Activated CD4-positive, alpha-beta T cell treated with anti-CD3 and anti-CD28 coated beads, Interleukin-2, amount 10 ng/mL, durations not matched to agents 24 days and 14 days (primary cell): ENCODE data around the gene TP53BP1. TPM values are rescaled to one million over a fixed set of nuclear protein-coding genes. Genes with fewer than 3 reads are reported as not detected.

Experiments
- DNase-seq: peaks from one replicate; pipeline ENCODE4 v3.0.0; 2022
- H3K27ac Mint-ChIP-seq: one replicate; pipeline ENCODE4 v1.8.0; 2022; ENCODE audit warnings: mild to moderate bottlenecking, mixed read lengths
- H3K27me3 Mint-ChIP-seq: one replicate; pipeline ENCODE4 v1.8.0; 2022; ENCODE audit warnings: mixed read lengths
- H3K36me3 Mint-ChIP-seq: one replicate; pipeline ENCODE4 v1.8.0; 2022; ENCODE audit warnings: low read depth, mild to moderate bottlenecking, mixed read lengths
- H3K4me1 Mint-ChIP-seq: one replicate; pipeline ENCODE4 v1.8.0; 2021; ENCODE audit warnings: mixed read lengths
- H3K4me3 Mint-ChIP-seq: one replicate; pipeline ENCODE4 v1.8.0; 2022; ENCODE audit warnings: mild to moderate bottlenecking, moderate library complexity, mixed read lengths
- H3K9me3 Mint-ChIP-seq: one replicate; pipeline ENCODE4 v1.8.0; 2021; ENCODE audit warnings: mixed read lengths
- intact Hi-C: fragments of 100-400 bp; cut with micrococcal nuclease; formaldehyde crosslinking; loops from one replicate; pipeline ENCODE4 v1.15.1; 2023
- total RNA-seq: library from RNA; stranded (reverse); gene quantifications from 2 replicates; pipeline ENCODE4 v1.2.3, GENCODE V29; 2022

Gene TP53BP1
- total RNA-seq, 1 donor from 2014 or later, result 38.7 TPM

GRCh38 chr15:43526261-43526930 lies 33.4 kb upstream of the TP53BP1 start:
- DNase-seq, result no peak
- H3K27me3 Mint-ChIP-seq, result no peaks in the 10 kb centered on the region
- H3K4me3 Mint-ChIP-seq, result no peak overlapping the region
- no peak overlapping the region for H3K27ac Mint-ChIP-seq
- intact Hi-C loops, result no loop called here
- H3K4me1 Mint-ChIP-seq, result peaks cover 14% of the 10 kb centered on the region
- peaks cover 5% of the 10 kb centered on the region for H3K36me3 Mint-ChIP-seq
- no peaks in the 10 kb centered on the region for H3K9me3 Mint-ChIP-seq

DNA sequence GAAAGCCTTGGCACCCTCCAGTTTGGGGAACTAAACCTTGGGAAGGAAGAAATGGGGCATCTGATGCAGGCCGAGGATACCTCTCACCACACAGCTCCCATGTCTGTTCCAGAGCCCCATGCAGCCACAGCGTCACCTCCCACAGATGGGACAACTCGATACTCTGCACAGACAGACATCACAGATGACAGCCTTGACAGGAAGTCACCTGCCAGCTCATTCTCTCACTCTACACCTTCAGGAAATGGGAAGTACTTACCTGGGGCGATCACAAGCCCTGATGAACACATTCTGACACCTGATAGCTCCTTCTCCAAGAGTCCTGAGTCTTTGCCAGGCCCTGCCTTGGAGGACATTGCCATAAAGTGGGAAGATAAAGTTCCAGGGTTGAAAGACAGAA lies 32.2 kb upstream of the TP53BP1 start:
- no peak for DNase-seq
- intact Hi-C loops, result no loop called here
- Mint-ChIP-seq H3K4me3 (no peak overlapping the region), H3K27ac (no peak overlapping the region), H3K36me3 (peaks cover 5% of the 10 kb centered on the region), H3K27me3 (no peaks in the 10 kb centered on the region), H3K9me3 (no peaks in the 10 kb centered on the region), H3K4me1 (peaks cover 14% of the 10 kb centered on the region)

DNA sequence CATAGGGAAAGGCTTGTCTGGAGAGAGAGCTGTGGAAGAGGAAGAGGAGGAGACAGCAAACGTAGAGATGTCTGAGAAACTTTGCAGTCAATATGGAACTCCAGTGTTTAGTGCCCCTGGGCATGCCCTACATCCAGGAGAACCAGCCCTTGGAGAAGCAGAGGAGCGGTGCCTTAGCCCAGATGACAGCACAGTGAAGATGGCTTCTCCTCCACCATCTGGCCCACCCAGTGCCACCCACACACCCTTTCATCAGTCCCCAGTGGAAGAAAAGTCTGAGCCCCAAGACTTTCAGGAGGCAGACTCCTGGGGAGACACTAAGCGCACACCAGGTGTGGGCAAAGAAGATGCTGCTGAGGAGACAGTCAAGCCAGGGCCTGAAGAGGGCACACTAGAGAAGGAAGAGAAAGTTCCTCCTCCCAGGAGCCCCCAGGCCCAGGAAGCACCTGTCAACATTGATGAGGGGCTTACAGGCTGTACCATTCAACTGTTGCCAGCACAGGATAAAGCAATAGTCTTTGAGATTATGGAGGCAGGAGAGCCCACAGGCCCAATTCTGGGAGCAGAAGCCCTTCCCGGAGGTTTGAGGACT lies 31.4 kb upstream of the TP53BP1 start:
- Mint-ChIP-seq H3K4me3 (no peak overlapping the region), H3K4me1 (peaks cover 14% of the 10 kb centered on the region), H3K36me3 (peaks cover 5% of the 10 kb centered on the region), H3K27me3 (no peaks in the 10 kb centered on the region), H3K9me3 (no peaks in the 10 kb centered on the region), H3K27ac (no peak overlapping the region)
- intact Hi-C loops, result no loop called here
- no peak for DNase-seq

GRCh38 chr15:43523646-43524045 lies 30.7 kb upstream of the TP53BP1 start:
- Mint-ChIP-seq H3K27ac (no peak overlapping the region), H3K36me3 (peaks cover 5% of the 10 kb centered on the region), H3K27me3 (peaks cover 1% of the 10 kb centered on the region), H3K4me1 (peaks cover 18% of the 10 kb centered on the region), H3K4me3 (no peak overlapping the region), H3K9me3 (no peaks in the 10 kb centered on the region)
- intact Hi-C loops, result no loop called here
- DNase-seq, result no peak

DNA sequence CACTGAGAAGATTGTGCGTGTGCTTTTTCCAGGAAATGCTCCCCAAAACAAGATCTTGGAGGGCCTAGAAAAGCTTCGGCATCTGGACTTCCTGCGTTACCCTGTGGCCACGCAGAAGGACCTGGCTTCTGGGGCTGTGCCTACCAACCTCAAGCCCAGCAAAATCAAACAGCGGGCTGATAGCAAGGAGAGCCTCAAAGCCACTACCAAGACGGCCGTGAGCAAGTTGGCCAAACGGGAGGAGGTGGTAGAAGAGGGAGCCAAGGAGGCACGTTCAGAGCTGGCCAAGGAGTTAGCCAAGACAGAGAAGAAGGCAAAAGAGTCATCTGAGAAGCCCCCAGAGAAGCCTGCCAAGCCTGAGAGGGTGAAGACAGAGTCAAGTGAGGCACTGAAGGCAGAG lies 29.3 kb upstream of the TP53BP1 start:
- peaks cover 9% of the 10 kb centered on the region for H3K36me3 Mint-ChIP-seq

DNA sequence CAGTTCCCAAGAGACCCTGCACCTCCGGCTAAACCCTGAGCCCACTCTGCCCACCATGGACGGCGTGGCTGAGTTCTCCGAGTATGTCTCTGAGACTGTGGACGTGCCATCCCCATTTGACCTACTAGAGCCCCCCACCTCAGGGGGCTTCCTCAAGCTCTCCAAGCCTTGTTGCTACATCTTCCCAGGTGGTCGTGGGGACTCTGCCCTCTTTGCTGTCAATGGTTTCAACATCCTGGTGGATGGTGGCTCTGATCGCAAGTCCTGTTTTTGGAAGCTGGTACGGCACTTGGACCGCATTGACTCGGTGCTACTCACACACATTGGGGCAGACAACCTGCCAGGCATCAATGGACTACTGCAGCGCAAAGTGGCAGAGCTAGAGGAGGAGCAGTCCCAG lies 28.5 kb upstream of the TP53BP1 start:
- Mint-ChIP-seq H3K9me3 (no peaks in the 10 kb centered on the region), H3K27me3 (peaks cover 15% of the 10 kb centered on the region), H3K4me1 (peaks cover 35% of the 10 kb centered on the region), H3K4me3 (no peak overlapping the region), H3K36me3 (peaks cover 9% of the 10 kb centered on the region), H3K27ac (no peak overlapping the region)
- no peak for DNase-seq
- intact Hi-C loops, result no loop called here

More for the DNA sequence above, 29.3 kb upstream of the TP53BP1 start:
- intact Hi-C loops, result no loop called here
- no peak overlapping the region for H3K27ac Mint-ChIP-seq
- no peak for DNase-seq
- H3K4me1 Mint-ChIP-seq, result peaks cover 30% of the 10 kb centered on the region
- H3K27me3 Mint-ChIP-seq, result peaks cover 10% of the 10 kb centered on the region
- no peaks in the 10 kb centered on the region for H3K9me3 Mint-ChIP-seq
- H3K4me3 Mint-ChIP-seq, result no peak overlapping the region

DNA sequence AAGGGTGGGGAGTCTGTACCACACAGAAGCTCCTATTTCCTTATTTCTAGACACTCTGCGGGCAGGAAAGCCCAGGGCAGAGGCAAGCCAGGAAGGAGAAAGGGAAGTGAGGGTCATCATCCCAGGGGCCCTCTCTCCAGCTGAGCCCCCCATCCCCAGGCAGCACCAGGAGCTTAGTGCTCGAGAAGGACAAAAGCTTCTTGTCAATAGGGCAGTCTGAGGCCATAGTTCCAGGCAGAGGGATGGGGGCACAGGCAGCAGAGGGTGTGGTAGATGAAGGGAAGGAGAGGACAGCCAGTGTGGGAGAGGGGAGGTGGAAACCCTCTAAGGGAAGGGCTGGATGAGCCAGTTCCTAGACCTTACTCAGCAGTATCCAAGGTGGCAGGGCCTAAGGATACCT lies 27.2 kb upstream of the TP53BP1 start:
- DNase-seq, result no peak
- no peak overlapping the region for H3K4me3 Mint-ChIP-seq
- intact Hi-C loops, result no loop called here
- H3K4me1 Mint-ChIP-seq, result peaks cover 37% of the 10 kb centered on the region
- peaks cover 15% of the 10 kb centered on the region for H3K27me3 Mint-ChIP-seq
- peaks cover 9% of the 10 kb centered on the region for H3K36me3 Mint-ChIP-seq
- no peak overlapping the region for H3K27ac Mint-ChIP-seq
- no peaks in the 10 kb centered on the region for H3K9me3 Mint-ChIP-seq

DNA sequence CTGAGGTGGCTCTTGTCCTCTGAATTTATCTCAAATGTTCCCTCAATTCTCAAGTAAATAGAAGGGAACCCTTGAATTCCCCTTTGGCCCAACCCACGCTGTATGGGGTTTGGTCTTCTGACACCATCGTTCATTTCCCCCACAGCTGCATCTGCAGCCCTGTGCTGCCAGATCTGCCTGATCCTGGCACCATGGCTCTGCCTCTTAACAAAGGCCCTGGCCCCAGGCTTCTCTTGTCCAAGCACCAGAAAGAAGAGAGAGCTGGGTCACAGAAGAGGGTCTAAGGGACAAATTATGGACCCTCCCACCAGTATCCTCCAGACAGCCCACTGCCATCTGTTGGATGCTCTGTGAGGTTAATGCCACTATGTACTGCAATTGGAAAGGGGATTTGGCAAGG lies 26.2 kb upstream of the TP53BP1 start:
- intact Hi-C loops, result no loop called here
- Mint-ChIP-seq H3K27ac (no peak overlapping the region), H3K9me3 (no peaks in the 10 kb centered on the region), H3K4me1 (peaks cover 40% of the 10 kb centered on the region), H3K36me3 (peaks cover 9% of the 10 kb centered on the region), H3K27me3 (peaks cover 15% of the 10 kb centered on the region), H3K4me3 (no peak overlapping the region)
- no peak for DNase-seq

GRCh38 chr15:43518197-43518761 lies 25.3 kb upstream of the TP53BP1 start:
- intact Hi-C loops, result no loop called here
- peaks cover 49% of the 10 kb centered on the region for H3K4me1 Mint-ChIP-seq
- peaks cover 15% of the 10 kb centered on the region for H3K27me3 Mint-ChIP-seq
- peak overlapping the region; percentile 78 for H3K4me3 Mint-ChIP-seq
- DNase-seq, result no peak
- H3K36me3 Mint-ChIP-seq, result peaks cover 9% of the 10 kb centered on the region
- peak overlapping the region; percentile 48 for H3K27ac Mint-ChIP-seq
- H3K9me3 Mint-ChIP-seq, result no peaks in the 10 kb centered on the region

- Mint-ChIP-seq H3K27ac (peak within 1 kb of the TSS; percentile 48), H3K9me3 (no peaks in the 10 kb centered on the region), H3K36me3 (peaks cover 6% of the 10 kb centered on the region), H3K4me1 (peaks cover 53% of the 10 kb centered on the region), H3K4me3 (peak within 1 kb of the TSS; percentile 78), H3K27me3 (peaks cover 15% of the 10 kb centered on the region)
- intact Hi-C loops, result no loop called here
- DNase-seq, result no peak
Measured at GRCh38 chr15:43517354-43518196, 24.6 kb upstream of the TP53BP1 start, which contains the start of gene MAP1A. TSS of gene MAP1A (plus strand) at chr15:43517608. CDS start at chr15:43521474, 3,866 bp downstream.

GRCh38 chr15:43516801-43517353 lies 23.9 kb upstream of the TP53BP1 start:
- Mint-ChIP-seq H3K27ac (no peak overlapping the region), H3K9me3 (no peaks in the 10 kb centered on the region), H3K36me3 (peaks cover 8% of the 10 kb centered on the region), H3K4me1 (peaks cover 60% of the 10 kb centered on the region), H3K27me3 (peaks cover 15% of the 10 kb centered on the region), H3K4me3 (no peak overlapping the region)
- intact Hi-C loops, result no loop called here
- no peak for DNase-seq

- Mint-ChIP-seq H3K36me3 (peaks cover 8% of the 10 kb centered on the region), H3K9me3 (no peaks in the 10 kb centered on the region), H3K27me3 (peaks cover 15% of the 10 kb centered on the region), H3K4me1 (peaks cover 66% of the 10 kb centered on the region), H3K27ac (no peak overlapping the region), H3K4me3 (no peak overlapping the region)
- peak; percentile 54 for DNase-seq
- intact Hi-C loops, result no loop called here
Measured at GRCh38 chr15:43516185-43516584, 23.2 kb upstream of the TP53BP1 start.

DNA sequence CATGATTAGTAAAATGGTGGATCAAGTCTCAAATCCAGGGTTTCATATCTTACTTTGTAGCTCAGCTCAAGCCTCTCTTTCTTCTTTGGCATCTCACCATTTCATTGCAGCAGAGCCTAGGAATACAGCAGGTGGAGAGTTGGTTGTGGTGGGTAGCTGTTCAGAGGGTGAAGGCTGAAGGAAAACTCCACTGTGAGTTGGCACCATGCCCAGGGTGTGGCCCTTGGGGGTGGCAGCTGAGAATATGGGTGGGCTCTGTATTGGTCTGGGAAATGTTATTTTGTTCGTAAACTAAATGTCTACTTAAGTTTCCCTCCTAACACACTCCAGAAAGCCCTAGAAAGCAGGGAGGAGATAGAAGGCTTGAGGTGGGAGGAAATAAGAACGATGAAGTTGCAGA lies 22.8 kb upstream of the TP53BP1 start:
- H3K27ac Mint-ChIP-seq, result no peak overlapping the region
- intact Hi-C loops, result no loop called here
- H3K4me3 Mint-ChIP-seq, result peak overlapping the region; percentile 6
- peak; percentile 48 for DNase-seq
- peaks cover 15% of the 10 kb centered on the region for H3K27me3 Mint-ChIP-seq
- H3K9me3 Mint-ChIP-seq, result no peaks in the 10 kb centered on the region
- H3K36me3 Mint-ChIP-seq, result peaks cover 8% of the 10 kb centered on the region
- peaks cover 70% of the 10 kb centered on the region for H3K4me1 Mint-ChIP-seq
